Chondrocyte (in vitro differentiated cells): Measurements from ENCODE around the gene ING3. TPM values are rescaled to one million over a fixed set of nuclear protein-coding genes. Genes with fewer than 3 reads are reported as not detected.

Experiments used
- DNase-seq: peaks from one replicate; pipeline ENCODE4 v3.0.0; 2021; ENCODE audit warnings: mixed read lengths, low spot score
- H3K27ac Mint-ChIP-seq: one replicate; pipeline ENCODE4 v1.8.0; 2021; ENCODE audit warnings: mild to moderate bottlenecking, moderate library complexity, mixed read lengths; ENCODE audit not compliant: unreplicated experiment
- H3K27me3 Mint-ChIP-seq: 2 replicates; pipeline ENCODE4 v1.8.0; 2021; ENCODE audit warnings: low read depth, mixed read lengths
- H3K36me3 Mint-ChIP-seq: 2 replicates; pipeline ENCODE4 v1.8.0; 2021; ENCODE audit warnings: low read depth, mixed read lengths
- H3K4me1 Mint-ChIP-seq: 2 replicates; pipeline ENCODE4 v1.8.0; 2021; ENCODE audit warnings: low read depth, mild to moderate bottlenecking, mixed read lengths
- H3K4me3 Mint-ChIP-seq: one replicate; pipeline ENCODE4 v1.8.0; 2021; ENCODE audit warnings: mild to moderate bottlenecking, moderate library complexity, mixed read lengths; ENCODE audit not compliant: unreplicated experiment
- H3K9me3 Mint-ChIP-seq: 2 replicates; pipeline ENCODE4 v1.8.0; 2021; ENCODE audit warnings: low read depth, mixed read lengths
- CTCF ChIP-seq: fragments of 200-600 bp; sonication (generic); IDR thresholded peaks from 2 replicates; pipeline ENCODE4 v1.5.0; 2021; ENCODE audit warnings: antibody characterized with exemption, mild to moderate bottlenecking, moderate library complexity
- total RNA-seq: library from RNA; stranded (reverse); gene quantifications from 3 replicates; pipeline ENCODE4 v1.2.1, GENCODE V29; 2021

ING3 gene
- total RNA-seq, 1 donor from 2014 or later = 14.2 TPM

- H3K9me3 Mint-ChIP-seq = no peaks in the 10 kb centered on the region
- H3K27ac Mint-ChIP-seq = no peak overlapping the region
- no peaks in the 10 kb centered on the region for H3K27me3 Mint-ChIP-seq
- DNase-seq = no peak
- no peak overlapping the region for H3K4me3 Mint-ChIP-seq
- TF ChIP-seq CTCF = no peak
- H3K4me1 Mint-ChIP-seq = no peaks in the 10 kb centered on the region
- peaks cover 4% of the 10 kb centered on the region for H3K36me3 Mint-ChIP-seq
Measured at GRCh38 chr7:120960714-120961113, 10.1 kb downstream of the ING3 start.

- no peak overlapping the region for H3K4me3 Mint-ChIP-seq
- no peaks in the 10 kb centered on the region for H3K9me3 Mint-ChIP-seq
- H3K4me1 Mint-ChIP-seq = no peaks in the 10 kb centered on the region
- H3K36me3 Mint-ChIP-seq = peaks cover 3% of the 10 kb centered on the region
- no peak for DNase-seq
- no peak overlapping the region for H3K27ac Mint-ChIP-seq
- no peaks in the 10 kb centered on the region for H3K27me3 Mint-ChIP-seq
- no peak for TF ChIP-seq CTCF
Measured at GRCh38 chr7:120961638-120962173, 11.1 kb downstream of the ING3 start.

- H3K4me1 Mint-ChIP-seq = no peaks in the 10 kb centered on the region
- H3K27me3 Mint-ChIP-seq = no peaks in the 10 kb centered on the region
- H3K27ac Mint-ChIP-seq = no peak overlapping the region
- no peak for TF ChIP-seq CTCF
- H3K4me3 Mint-ChIP-seq = no peak overlapping the region
- H3K36me3 Mint-ChIP-seq = peaks cover 8% of the 10 kb centered on the region
- DNase-seq = no peak
- H3K9me3 Mint-ChIP-seq = no peaks in the 10 kb centered on the region
Measured at GRCh38 chr7:120964088-120964487, 13.5 kb downstream of the ING3 start.

GRCh38 chr7:120966961-120967360 lies 16.4 kb downstream of the ING3 start:
- Mint-ChIP-seq H3K4me1 (no peaks in the 10 kb centered on the region), H3K36me3 (peaks cover 12% of the 10 kb centered on the region), H3K4me3 (no peak overlapping the region), H3K9me3 (no peaks in the 10 kb centered on the region), H3K27ac (no peak overlapping the region), H3K27me3 (no peaks in the 10 kb centered on the region)
- no peak for TF ChIP-seq CTCF
- DNase-seq = no peak

GRCh38 chr7:120973849-120974248 lies 23.3 kb downstream of the ING3 start:
- Mint-ChIP-seq H3K9me3 (no peaks in the 10 kb centered on the region), H3K27ac (no peak overlapping the region), H3K4me1 (no peaks in the 10 kb centered on the region), H3K27me3 (no peaks in the 10 kb centered on the region), H3K4me3 (no peak overlapping the region), H3K36me3 (peaks cover 25% of the 10 kb centered on the region)
- DNase-seq = no peak
- no peak for TF ChIP-seq CTCF
